Tibial artery (tissue), 4 donors: ENCODE data around the gene RASD1.
"Not testable (repeated sequence)": the region's sequence is repeated elsewhere in the genome, so short reads cannot be mapped to it uniquely, and the experiment has no call there.

Experiments
- DNase-seq, 2 donors: peaks; one replicate each; pipeline ENCODE4 v3.0.0-alpha.2; 2019
- H3K27ac ChIP-seq, 2 donors: fragments of 200-600 bp; sonication (generic) in 1 of 2; 1 replicate in 1 of 2; 2 replicates in 1 of 2; pipeline ENCODE4 v1.5.1; 2018 to 2019; ENCODE audit warnings: mild to moderate bottlenecking in 1 of 2
- H3K27me3 ChIP-seq, 2 donors: fragments of 200-600 bp; sonication (generic) in 1 of 2; one replicate each; pipeline versions ENCODE4 v1.5.1 to v1.6.0; 2016 to 2019
- H3K36me3 ChIP-seq, 3 donors: fragments of 200-600 bp; sonication (generic) in 2 of 3; one replicate each; pipeline ENCODE4 v1.5.1; 2016 to 2019; ENCODE audit warnings: mild to moderate bottlenecking in 2 of 3
- H3K4me1 ChIP-seq, 4 donors: fragments of 200-600 bp; sonication (generic) in 2 of 4; 1 replicate in 3 of 4; 2 replicates in 1 of 4; pipeline ENCODE4 v1.5.1; 2016 to 2019
- H3K4me3 ChIP-seq, 2 donors: fragments of 200-600 bp; sonication (generic) in 1 of 2; 1 replicate in 1 of 2; 2 replicates in 1 of 2; pipeline ENCODE4 v1.5.1; 2018 to 2019; ENCODE audit warnings: mild to moderate bottlenecking in 2 of 2
- H3K9me3 ChIP-seq, 3 donors: fragments of 200-600 bp; sonication (generic) in 1 of 3; one replicate each; pipeline ENCODE4 v1.5.1; 2016 to 2019
- CTCF ChIP-seq, 2 experiments: fragments of 200-600 bp in 1 of 2; fragments of 450-650 bp in 1 of 2; IDR thresholded peaks; one replicate each; pipeline ENCODE4 v1.5.1; 2017 to 2019; ENCODE audit warnings: antibody characterized with exemption in 2 of 2, mild to moderate bottlenecking in 1 of 2, moderate library complexity in 1 of 2
- intact Hi-C: fragments of 100-400 bp; cut with DNase I; formaldehyde crosslinking; loops from one replicate; pipeline ENCODE4 v1.15.0; 2023; ENCODE audit warnings: low total_unique reads

The RASD1 gene

GRCh38 chr17:17467720-17468119 lies 28.5 kb downstream of the RASD1 start:
- Histone ChIP-seq H3K4me1 (no peaks in the 10 kb centered on the region), H3K36me3 (no peaks in the 10 kb centered on the region), H3K4me3 (no peak overlapping the region), H3K27ac (no peak overlapping the region), H3K9me3 (no peaks in the 10 kb centered on the region), H3K27me3 (peaks cover 0 to 62% of the 10 kb centered on the region in 2 donors)
- DNase-seq: no peak
- intact Hi-C loops: no loop called here
- TF ChIP-seq CTCF (IDR thresholded peaks at IDR 0.05): no peak

- intact Hi-C loops: no loop called here
These were observed 29.2 kb downstream of the RASD1 start for GRCh38 chr17:17467016-17467415.

GRCh38 chr17:17466511-17466910 lies 29.7 kb downstream of the RASD1 start:
- Histone ChIP-seq H3K4me1 (no peaks in the 10 kb centered on the region), H3K4me3 (no peak overlapping the region), H3K9me3 (no peaks in the 10 kb centered on the region), H3K27me3 (peaks cover 0 to 73% of the 10 kb centered on the region in 2 donors), H3K36me3 (no peaks in the 10 kb centered on the region), H3K27ac (no peak overlapping the region)
- no peak for TF ChIP-seq CTCF (IDR thresholded peaks at IDR 0.05)
- DNase-seq: no peak
- intact Hi-C loops: no loop called here

More at GRCh38 chr17:17467016-17467415, 29.2 kb downstream of the RASD1 start:
- Histone ChIP-seq H3K27ac (no peak overlapping the region), H3K4me1 (no peaks in the 10 kb centered on the region), H3K36me3 (no peaks in the 10 kb centered on the region), H3K9me3 (no peaks in the 10 kb centered on the region), H3K27me3 (peaks cover 0 to 69% of the 10 kb centered on the region in 2 donors), H3K4me3 (no peak overlapping the region)
- no peak for TF ChIP-seq CTCF (IDR thresholded peaks at IDR 0.05)
- no peak for DNase-seq

- H3K27ac ChIP-seq, H3K4me1 ChIP-seq, H3K4me3 ChIP-seq, H3K36me3 ChIP-seq, H3K9me3 ChIP-seq, intact Hi-C loops, DNase-seq: not testable (repeated sequence)
- H3K27me3 ChIP-seq: peaks cover 0 to 68% of the 10 kb centered on the region in 2 donors
These were observed 30.3 kb downstream of the RASD1 start for GRCh38 chr17:17465878-17466277.

- no peaks in the 10 kb centered on the region for H3K9me3 ChIP-seq
- no peaks in the 10 kb centered on the region for H3K36me3 ChIP-seq
- no peak overlapping the region for H3K4me3 ChIP-seq
- H3K27me3 ChIP-seq: peaks cover 0 to 49% of the 10 kb centered on the region in 2 donors
- H3K27ac ChIP-seq: no peak overlapping the region
- H3K4me1 ChIP-seq: no peaks in the 10 kb centered on the region
- intact Hi-C loops: no loop called here
- DNase-seq: no peak
- no peak for TF ChIP-seq CTCF (IDR thresholded peaks at IDR 0.05)
These were observed 32.4 kb downstream of the RASD1 start for GRCh38 chr17:17463821-17464220.

- Histone ChIP-seq H3K36me3 (no peaks in the 10 kb centered on the region), H3K4me1 (no peaks in the 10 kb centered on the region), H3K27ac (no peak overlapping the region), H3K4me3 (no peak overlapping the region), H3K27me3 (peaks cover 0 to 39% of the 10 kb centered on the region in 2 donors), H3K9me3 (no peaks in the 10 kb centered on the region)
- no peak for DNase-seq
- TF ChIP-seq CTCF (IDR thresholded peaks at IDR 0.05): no peak
- intact Hi-C loops: no loop called here
These were observed 34.0 kb downstream of the RASD1 start for GRCh38 chr17:17462048-17462824.
